Lung (tissue), 12 donors: ENCODE measurements around the gene FYB2. TPM values are rescaled to one million over a fixed set of nuclear protein-coding genes. Genes with fewer than 3 reads are reported as not detected.

Source experiments
- ATAC-seq: fragments of 200-7000 bp; cut with Tn5 transposase; one replicate; pipeline ENCODE4 v1.9.1; 2020; ENCODE audit warnings: moderate number of reproducible peaks; ENCODE audit not compliant: insufficient read depth, low FRiP score
- DNase-seq, 3 donors: peaks; one replicate each; pipeline ENCODE4 v3.0.0-alpha.2; 2013 to 2017
- H3K27ac ChIP-seq, 2 donors: one replicate each; pipeline ENCODE4 v1.5.1; 2013; ENCODE audit warnings: mild to moderate bottlenecking in 2 of 2, moderate library complexity in 2 of 2, control low read depth in 1 of 2, inconsistent platforms in 1 of 2, low read depth in 1 of 2, low read length in 1 of 2
- H3K27me3 ChIP-seq, 3 donors: one replicate each; pipeline ENCODE4 v1.5.1; 2013; ENCODE audit warnings: low read length in 2 of 3; ENCODE audit not compliant: control insufficient read depth in 3 of 3, insufficient read depth in 3 of 3
- H3K36me3 ChIP-seq, 4 donors: one replicate each; pipeline ENCODE4 v1.5.1; 2013; ENCODE audit warnings: low read length in 4 of 4, mild to moderate bottlenecking in 1 of 4, moderate library complexity in 1 of 4; ENCODE audit not compliant: control insufficient read depth in 4 of 4, insufficient read depth in 4 of 4
- H3K4me1 ChIP-seq, 5 donors: one replicate each; pipeline ENCODE4 v1.5.1; 2013; ENCODE audit warnings: low read length in 5 of 5, mild to moderate bottlenecking in 2 of 5, moderate library complexity in 1 of 5; ENCODE audit not compliant: control insufficient read depth in 5 of 5, insufficient read depth in 5 of 5
- H3K4me3 ChIP-seq: one replicate; pipeline ENCODE4 v1.5.1; 2013; ENCODE audit warnings: mild to moderate bottlenecking, control low read depth, moderate library complexity
- H3K9ac ChIP-seq, 2 donors: one replicate each; pipeline ENCODE4 v1.5.1; 2013; ENCODE audit warnings: low read length in 2 of 2, control low read depth in 1 of 2; ENCODE audit not compliant: insufficient read depth in 1 of 2
- H3K9me3 ChIP-seq, 4 donors: one replicate each; pipeline ENCODE4 v1.5.1; 2013; ENCODE audit warnings: low read length in 3 of 4, mild to moderate bottlenecking in 1 of 4, moderate library complexity in 1 of 4; ENCODE audit not compliant: control insufficient read depth in 4 of 4, insufficient read depth in 3 of 4
- whole genome bisulfite sequencing, 2 donors: extraction: QIAGEN DNeasy Blood & Tissue Kit; methylation state at CpG; one replicate each; pipeline ENCODE4 v1.1.7; 2013; 5-methylcytosine and 5-hydroxymethylcytosine counted together
- polyA plus RNA-seq, 2 donors: library from polyadenylated mRNA; stranded (reverse); fragments of 200-250 nt; gene quantifications; one replicate each; pipeline ENCODE4 v1.2.1, GENCODE V29; 2013
- total RNA-seq, 2 donors: library from RNA; depleted of rRNA in 1 of 2; stranded (reverse); fragments of >200 nt in 1 of 2; gene quantifications; one replicate each; pipeline ENCODE4 v1.2.1, GENCODE V29; 2014 to 2021
- TF ChIP-seq, protein P1 (sequence below): IDR thresholded peaks from 2 replicates; pipeline ENCODE4 v1.5.1; 2012; ENCODE audit warnings: mild to moderate bottlenecking; ENCODE audit errors: control extremely low read depth, extremely low read depth
- donor health status: control.
- donor health status: control.
- donor health status: Bipolar disorder and iron deficiency.
- donor health status: healthy.
- donor health status: DM: yes; HTN: yes; CAD: no.

FYB2 gene
- total and polyA plus RNA-seq, 4 donors, result 0.57 to 8.6 (median 3.0) TPM

DNA sequence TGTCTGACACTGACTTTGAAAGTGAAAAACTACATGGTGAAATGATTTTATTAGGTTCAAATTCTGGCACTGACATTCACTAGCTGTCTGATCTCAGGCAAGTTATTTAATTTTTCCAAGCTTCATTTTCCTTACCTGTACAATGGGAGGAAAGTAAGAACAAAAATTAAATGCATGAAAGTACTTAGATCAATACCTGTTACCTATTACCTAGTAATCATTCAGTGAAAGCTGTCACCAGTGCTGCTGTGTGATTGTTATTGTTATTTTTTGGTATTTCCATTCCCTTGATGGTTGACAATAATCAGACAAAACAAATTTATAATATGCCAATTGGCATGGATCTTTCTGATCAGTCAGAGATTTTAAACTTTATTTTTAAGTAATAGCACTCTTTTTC lies 37.0 kb upstream of the FYB2 start:
- no peaks in the 10 kb centered on the region for H3K36me3 ChIP-seq
- no peaks in the 10 kb centered on the region for H3K4me1 ChIP-seq
- H3K9ac ChIP-seq, result no peak overlapping the region
- no peak overlapping the region for H3K27ac ChIP-seq
- H3K27me3 ChIP-seq, result peaks cover 0 to 5% (median 0%) of the 10 kb centered on the region in 3 donors
- no peaks in the 10 kb centered on the region for H3K9me3 ChIP-seq
- TF ChIP-seq, protein P1, sequence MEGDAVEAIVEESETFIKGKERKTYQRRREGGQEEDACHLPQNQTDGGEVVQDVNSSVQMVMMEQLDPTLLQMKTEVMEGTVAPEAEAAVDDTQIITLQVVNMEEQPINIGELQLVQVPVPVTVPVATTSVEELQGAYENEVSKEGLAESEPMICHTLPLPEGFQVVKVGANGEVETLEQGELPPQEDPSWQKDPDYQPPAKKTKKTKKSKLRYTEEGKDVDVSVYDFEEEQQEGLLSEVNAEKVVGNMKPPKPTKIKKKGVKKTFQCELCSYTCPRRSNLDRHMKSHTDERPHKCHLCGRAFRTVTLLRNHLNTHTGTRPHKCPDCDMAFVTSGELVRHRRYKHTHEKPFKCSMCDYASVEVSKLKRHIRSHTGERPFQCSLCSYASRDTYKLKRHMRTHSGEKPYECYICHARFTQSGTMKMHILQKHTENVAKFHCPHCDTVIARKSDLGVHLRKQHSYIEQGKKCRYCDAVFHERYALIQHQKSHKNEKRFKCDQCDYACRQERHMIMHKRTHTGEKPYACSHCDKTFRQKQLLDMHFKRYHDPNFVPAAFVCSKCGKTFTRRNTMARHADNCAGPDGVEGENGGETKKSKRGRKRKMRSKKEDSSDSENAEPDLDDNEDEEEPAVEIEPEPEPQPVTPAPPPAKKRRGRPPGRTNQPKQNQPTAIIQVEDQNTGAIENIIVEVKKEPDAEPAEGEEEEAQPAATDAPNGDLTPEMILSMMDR, result no peak
- no peak for DNase-seq
- ATAC-seq, result no peak
- H3K4me3 ChIP-seq, result no peak overlapping the region

DNA sequence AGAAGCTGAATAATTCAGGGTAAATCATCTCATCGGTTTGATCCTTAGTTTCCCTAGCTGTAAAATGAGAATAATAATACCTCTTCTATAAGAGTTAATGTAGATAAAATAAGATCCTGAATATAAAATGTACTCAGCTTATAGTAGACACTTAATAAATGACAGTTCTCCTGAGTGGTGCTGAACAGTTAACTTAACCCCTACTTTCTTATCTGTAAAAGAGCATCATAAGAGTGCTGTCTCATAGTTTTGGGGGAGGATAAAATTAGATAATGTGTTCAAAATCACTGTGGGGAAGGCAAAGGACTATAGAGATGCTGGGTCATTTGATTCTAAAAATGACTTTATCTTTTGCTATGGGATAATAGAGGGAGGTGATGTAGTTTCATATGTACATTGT lies 36.0 kb upstream of the FYB2 start:
- Histone ChIP-seq H3K4me1 (no peaks in the 10 kb centered on the region), H3K4me3 (no peak overlapping the region), H3K9ac (no peak overlapping the region), H3K36me3 (no peaks in the 10 kb centered on the region), H3K27me3 (peaks cover 0 to 5% (median 0%) of the 10 kb centered on the region in 3 donors), H3K27ac (no peak overlapping the region), H3K9me3 (no peaks in the 10 kb centered on the region)
- TF ChIP-seq, protein P1, result no peak
- DNase-seq, result no peak
- no peak for ATAC-seq
- 89 to 96% methylated on average over 1 of the region's 1 CpG for WGBS, 2 donors

DNA sequence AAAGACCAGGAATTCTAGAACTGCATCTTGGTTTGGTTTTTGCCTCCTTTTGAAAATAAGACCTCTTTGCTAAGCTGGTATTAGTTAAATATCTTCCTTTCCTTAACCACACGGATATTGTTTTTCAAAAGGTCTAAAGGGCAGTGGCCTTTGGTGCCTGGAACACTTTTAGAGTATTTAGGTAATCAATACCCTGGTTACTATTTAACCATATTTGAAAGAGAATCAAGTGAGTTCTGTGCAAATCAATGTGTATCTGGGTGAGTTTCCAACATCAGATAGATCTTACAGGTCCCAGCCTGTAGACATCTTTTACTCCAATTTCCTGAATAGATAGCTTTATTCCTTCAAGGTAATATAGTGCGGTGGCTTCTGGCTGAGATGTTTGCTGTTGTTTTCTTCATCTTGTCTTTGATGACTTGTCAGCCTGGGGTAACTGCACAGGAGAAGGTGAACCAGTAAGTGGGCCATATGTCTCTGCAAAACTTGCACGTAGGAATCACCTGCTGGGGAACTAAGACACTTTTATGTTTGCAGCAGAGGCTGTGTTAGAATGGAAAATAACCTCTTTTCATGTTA lies 35.4 kb upstream of the FYB2 start, which contains the start of gene C8A:
C8A (plus strand) TSS at position 277 of the 579 bp plus-strand sequence; CDS start at position 382, 105 bp downstream.
- Histone ChIP-seq H3K36me3 (no peaks in the 10 kb centered on the region), H3K4me3 (no peak within 1 kb of the TSS), H3K27me3 (peaks cover 0 to 5% (median 0%) of the 10 kb centered on the region in 3 donors), H3K4me1 (no peaks in the 10 kb centered on the region), H3K9me3 (no peaks in the 10 kb centered on the region), H3K9ac (no peak within 1 kb of the TSS), H3K27ac (no peak within 1 kb of the TSS)
- DNase-seq (no peak), ATAC-seq (no peak)
- WGBS, 2 donors, result 78 to 86% methylated on average over 3 of the region's 3 CpGs
- TF ChIP-seq, protein P1, result no peak

DNA sequence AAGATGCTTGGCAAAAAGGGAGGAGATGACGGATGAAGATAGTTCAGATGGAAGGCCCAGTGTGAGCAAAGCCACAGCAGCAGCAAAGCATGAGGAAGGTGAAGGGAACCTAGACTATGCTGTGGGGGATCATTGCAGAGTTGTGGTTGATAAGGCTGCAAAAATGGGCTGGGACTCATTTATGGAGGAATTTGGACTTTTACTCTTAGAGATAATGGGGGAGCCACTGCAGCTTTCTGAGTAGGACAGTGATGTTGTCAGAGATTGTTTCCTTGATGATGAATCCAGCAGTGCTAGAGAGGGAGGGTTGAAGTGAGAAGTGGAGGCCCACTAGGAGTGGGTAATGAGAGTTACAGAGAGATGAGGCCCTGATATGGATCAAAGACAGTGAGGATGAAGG lies 33.3 kb upstream of the FYB2 start:
- no peak for DNase-seq
- WGBS, 2 donors, result 1 to 93% methylated on average over 1 of the region's 1 CpG
- H3K27ac ChIP-seq, result no peak overlapping the region
- H3K36me3 ChIP-seq, result no peaks in the 10 kb centered on the region
- H3K9me3 ChIP-seq, result no peaks in the 10 kb centered on the region
- peaks cover 0 to 5% (median 0%) of the 10 kb centered on the region in 3 donors for H3K27me3 ChIP-seq
- TF ChIP-seq, protein P1, result no peak
- ATAC-seq, result no peak
- H3K9ac ChIP-seq, result no peak overlapping the region
- no peak overlapping the region for H3K4me3 ChIP-seq
- H3K4me1 ChIP-seq, result no peaks in the 10 kb centered on the region
